ENCODE results near the gene GRAMD2A. TPM values are rescaled to one million over a fixed set of nuclear protein-coding genes. Genes with fewer than 3 reads are reported as not detected.

Gene GRAMD2A
- total and polyA plus RNA-seq, 2 experiments from 2014 or later: 0.70 to 2.8 TPM

DNA sequence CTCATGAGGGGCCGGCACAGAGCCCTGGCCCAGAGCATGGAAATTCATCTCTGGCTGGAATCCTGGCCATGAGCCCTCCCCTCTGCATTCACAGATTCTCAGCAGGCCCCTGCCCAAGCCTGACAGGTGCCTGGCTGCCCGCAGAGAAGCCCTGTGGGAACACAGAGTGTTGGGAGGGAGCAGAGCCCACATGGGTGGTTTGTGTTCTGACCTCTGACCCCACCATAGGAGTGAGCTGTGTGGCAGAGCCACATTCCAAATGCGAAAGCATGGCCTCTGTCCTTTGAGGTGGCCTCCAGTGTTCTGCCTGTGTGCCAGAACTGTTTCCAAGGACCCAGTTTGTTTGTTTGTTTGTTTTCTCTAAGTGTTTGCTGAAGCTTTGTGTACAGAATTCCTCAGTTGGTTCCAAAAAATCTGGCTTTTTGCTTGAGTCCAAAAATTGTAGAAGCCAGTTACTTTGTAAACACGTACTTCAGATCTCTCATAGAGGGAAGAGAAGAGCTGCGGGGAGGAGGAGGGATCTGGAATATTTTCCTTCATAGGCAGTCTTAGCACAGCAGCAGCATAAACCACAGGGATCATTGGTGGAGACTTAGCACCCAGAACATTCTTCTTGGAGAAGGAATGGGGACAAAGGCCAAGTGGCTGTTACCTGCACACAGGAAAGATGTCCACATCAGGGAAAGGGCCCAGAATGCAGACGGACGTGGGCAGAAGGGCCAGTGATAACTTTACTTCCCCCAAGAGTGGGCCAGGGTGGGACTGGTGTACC is 36.0 kb downstream of the GRAMD2A start:
- peak; percentile 52; the same call in 2 of the 3 replicates for ATAC-seq
- H3K36me3 Mint-ChIP-seq (ENCODE audit: low read depth): no peaks in the 10 kb centered on the region

DNA sequence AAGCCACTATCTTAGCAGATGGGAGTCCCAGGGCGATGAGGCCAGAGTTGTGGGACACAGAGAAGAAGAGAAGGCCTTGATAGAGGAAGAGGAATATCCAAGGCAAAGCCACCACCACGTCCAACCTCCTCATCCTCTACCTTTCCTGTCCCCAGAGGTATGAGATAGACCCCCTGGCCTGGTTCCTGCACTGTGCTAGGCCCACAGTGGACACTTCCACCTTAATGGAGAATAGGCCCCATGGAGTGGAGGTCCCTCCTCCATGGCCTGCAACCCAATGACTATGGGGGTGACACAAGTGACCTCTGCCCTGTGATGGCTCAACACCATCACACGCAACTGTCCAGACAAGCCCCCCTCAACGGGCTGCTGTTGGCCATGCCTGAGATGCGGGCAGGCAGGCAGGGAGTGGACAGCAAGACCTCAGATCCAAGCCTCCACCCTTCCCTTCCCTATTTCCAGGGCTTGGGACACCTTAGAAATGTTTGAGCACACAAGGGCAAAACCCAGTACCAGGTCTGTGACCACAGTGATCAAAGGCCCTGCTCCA is 36.8 kb downstream of the GRAMD2A start:
- Histone ChIP-seq H3F3A (replicated peaks; ENCODE audit: low read depth) (no peaks in the 10 kb centered on the region), H4K20me1 (replicated peaks; ENCODE audit: insufficient read depth) (no peaks in the 10 kb centered on the region), H3K27ac (ENCODE audit: low read depth) (no peak overlapping the region), H3K36me3 (ENCODE audit: insufficient read depth) (no peaks in the 10 kb centered on the region), H3K4me1 (ENCODE audit: insufficient read depth) (no peaks in the 10 kb centered on the region; the same call in 1 of the 2 replicates), H3K4me2 (no peak overlapping the region), H3K27me3 (ENCODE audit: insufficient read depth) (no peaks in the 10 kb centered on the region), H3K4me3 (no peak overlapping the region), H3K9me2 (ENCODE audit: insufficient read depth) (no peaks in the 10 kb centered on the region), H3K79me2 (replicated peaks; ENCODE audit: insufficient read depth) (no peaks in the 10 kb centered on the region), H2AFZ (no peak overlapping the region)
- ATAC-seq: no peak
- H3K27me3 Mint-ChIP-seq (ENCODE audit: insufficient read depth, low read depth, poor library complexity): peaks cover 2% of the 10 kb centered on the region
- no peaks in the 10 kb centered on the region for H3K36me3 Mint-ChIP-seq (ENCODE audit: low read depth)
- peaks cover 6% of the 10 kb centered on the region for H3K4me1 Mint-ChIP-seq
- H3K9me3 Mint-ChIP-seq: no peaks in the 10 kb centered on the region
- DNase-seq (ENCODE audit: low spot score): no peak
- H3K4me3 Mint-ChIP-seq: no peak overlapping the region
- no peak overlapping the region for H3K27ac Mint-ChIP-seq
- TF ChIP-seq POLR2AphosphoS5 (IDR thresholded peaks at IDR 0.05; ENCODE audit: low read depth) (no peak), ETS1 (IDR thresholded peaks at IDR 0.05) (no peak), CREB1 (CRISPR knock-in tag; IDR thresholded peaks at IDR 0.05; ENCODE audit: low read depth) (no peak), JUNB (IDR thresholded peaks at IDR 0.05; ENCODE audit: unreplicated experiment) (no peak), ZNF114 (CRISPR knock-in tag; IDR thresholded peaks at IDR 0.05) (no peak), EZH2 (IDR thresholded peaks at IDR 0.05; ENCODE audit: low read depth, unreplicated experiment) (no peak), ZNF331 (CRISPR knock-in tag; IDR thresholded peaks at IDR 0.05; ENCODE audit: low read depth) (no peak)
- TF ChIP-seq, protein P1, sequence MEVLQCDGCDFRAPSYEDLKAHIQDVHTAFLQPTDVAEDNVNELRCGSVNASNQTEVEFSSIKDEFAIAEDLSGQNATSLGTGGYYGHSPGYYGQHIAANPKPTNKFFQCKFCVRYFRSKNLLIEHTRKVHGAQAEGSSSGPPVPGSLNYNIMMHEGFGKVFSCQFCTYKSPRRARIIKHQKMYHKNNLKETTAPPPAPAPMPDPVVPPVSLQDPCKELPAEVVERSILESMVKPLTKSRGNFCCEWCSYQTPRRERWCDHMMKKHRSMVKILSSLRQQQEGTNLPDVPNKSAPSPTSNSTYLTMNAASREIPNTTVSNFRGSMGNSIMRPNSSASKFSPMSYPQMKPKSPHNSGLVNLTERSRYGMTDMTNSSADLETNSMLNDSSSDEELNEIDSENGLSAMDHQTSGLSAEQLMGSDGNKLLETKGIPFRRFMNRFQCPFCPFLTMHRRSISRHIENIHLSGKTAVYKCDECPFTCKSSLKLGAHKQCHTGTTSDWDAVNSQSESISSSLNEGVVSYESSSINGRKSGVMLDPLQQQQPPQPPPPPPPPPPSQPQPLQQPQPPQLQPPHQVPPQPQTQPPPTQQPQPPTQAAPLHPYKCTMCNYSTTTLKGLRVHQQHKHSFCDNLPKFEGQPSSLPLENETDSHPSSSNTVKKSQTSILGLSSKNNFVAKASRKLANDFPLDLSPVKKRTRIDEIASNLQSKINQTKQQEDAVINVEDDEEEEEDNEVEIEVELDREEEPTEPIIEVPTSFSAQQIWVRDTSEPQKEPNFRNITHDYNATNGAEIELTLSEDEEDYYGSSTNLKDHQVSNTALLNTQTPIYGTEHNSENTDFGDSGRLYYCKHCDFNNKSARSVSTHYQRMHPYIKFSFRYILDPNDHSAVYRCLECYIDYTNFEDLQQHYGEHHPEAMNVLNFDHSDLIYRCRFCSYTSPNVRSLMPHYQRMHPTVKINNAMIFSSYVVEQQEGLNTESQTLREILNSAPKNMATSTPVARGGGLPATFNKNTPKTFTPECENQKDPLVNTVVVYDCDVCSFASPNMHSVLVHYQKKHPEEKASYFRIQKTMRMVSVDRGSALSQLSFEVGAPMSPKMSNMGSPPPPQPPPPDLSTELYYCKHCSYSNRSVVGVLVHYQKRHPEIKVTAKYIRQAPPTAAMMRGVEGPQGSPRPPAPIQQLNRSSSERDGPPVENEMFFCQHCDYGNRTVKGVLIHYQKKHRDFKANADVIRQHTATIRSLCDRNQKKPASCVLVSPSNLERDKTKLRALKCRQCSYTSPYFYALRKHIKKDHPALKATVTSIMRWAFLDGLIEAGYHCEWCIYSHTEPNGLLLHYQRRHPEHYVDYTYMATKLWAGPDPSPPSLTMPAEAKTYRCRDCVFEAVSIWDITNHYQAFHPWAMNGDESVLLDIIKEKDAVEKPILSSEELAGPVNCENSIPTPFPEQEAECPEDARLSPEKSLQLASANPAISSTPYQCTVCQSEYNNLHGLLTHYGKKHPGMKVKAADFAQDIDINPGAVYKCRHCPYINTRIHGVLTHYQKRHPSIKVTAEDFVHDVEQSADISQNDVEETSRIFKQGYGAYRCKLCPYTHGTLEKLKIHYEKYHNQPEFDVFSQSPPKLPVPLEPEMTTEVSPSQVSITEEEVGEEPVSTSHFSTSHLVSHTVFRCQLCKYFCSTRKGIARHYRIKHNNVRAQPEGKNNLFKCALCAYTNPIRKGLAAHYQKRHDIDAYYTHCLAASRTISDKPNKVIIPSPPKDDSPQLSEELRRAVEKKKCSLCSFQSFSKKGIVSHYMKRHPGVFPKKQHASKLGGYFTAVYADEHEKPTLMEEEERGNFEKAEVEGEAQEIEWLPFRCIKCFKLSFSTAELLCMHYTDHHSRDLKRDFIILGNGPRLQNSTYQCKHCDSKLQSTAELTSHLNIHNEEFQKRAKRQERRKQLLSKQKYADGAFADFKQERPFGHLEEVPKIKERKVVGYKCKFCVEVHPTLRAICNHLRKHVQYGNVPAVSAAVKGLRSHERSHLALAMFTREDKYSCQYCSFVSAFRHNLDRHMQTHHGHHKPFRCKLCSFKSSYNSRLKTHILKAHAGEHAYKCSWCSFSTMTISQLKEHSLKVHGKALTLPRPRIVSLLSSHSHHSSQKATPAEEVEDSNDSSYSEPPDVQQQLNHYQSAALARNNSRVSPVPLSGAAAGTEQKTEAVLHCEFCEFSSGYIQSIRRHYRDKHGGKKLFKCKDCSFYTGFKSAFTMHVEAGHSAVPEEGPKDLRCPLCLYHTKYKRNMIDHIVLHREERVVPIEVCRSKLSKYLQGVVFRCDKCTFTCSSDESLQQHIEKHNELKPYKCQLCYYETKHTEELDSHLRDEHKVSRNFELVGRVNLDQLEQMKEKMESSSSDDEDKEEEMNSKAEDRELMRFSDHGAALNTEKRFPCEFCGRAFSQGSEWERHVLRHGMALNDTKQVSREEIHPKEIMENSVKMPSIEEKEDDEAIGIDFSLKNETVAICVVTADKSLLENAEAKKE (CRISPR knock-in tag; IDR thresholded peaks at IDR 0.05): no peak

More for the DNA sequence above, 36.0 kb downstream of the GRAMD2A start:
- H3K4me3 Mint-ChIP-seq: no peak overlapping the region
- Histone ChIP-seq H3K4me1 (ENCODE audit: insufficient read depth) (no peaks in the 10 kb centered on the region), H4K20me1 (replicated peaks; ENCODE audit: insufficient read depth) (no peaks in the 10 kb centered on the region), H3K9me2 (ENCODE audit: insufficient read depth) (no peaks in the 10 kb centered on the region), H3K36me3 (ENCODE audit: insufficient read depth) (no peaks in the 10 kb centered on the region), H3K79me2 (replicated peaks; ENCODE audit: insufficient read depth) (no peaks in the 10 kb centered on the region), H3K27me3 (ENCODE audit: insufficient read depth) (no peaks in the 10 kb centered on the region), H3F3A (replicated peaks; ENCODE audit: low read depth) (no peaks in the 10 kb centered on the region), H3K27ac (ENCODE audit: low read depth) (no peak overlapping the region), H3K4me2 (no peak overlapping the region), H2AFZ (no peak overlapping the region), H3K4me3 (no peak overlapping the region)
- H3K9me3 Mint-ChIP-seq: no peaks in the 10 kb centered on the region
- DNase-seq (ENCODE audit: low spot score): no peak
- no peak for TF ChIP-seq CTCF (conservative IDR thresholded peaks at IDR 0.05; ENCODE audit: low read depth in 2 of 2)
- peaks cover 2% of the 10 kb centered on the region for H3K27me3 Mint-ChIP-seq (ENCODE audit: insufficient read depth, low read depth, poor library complexity)
- H3K27ac Mint-ChIP-seq: no peak overlapping the region
- peaks cover 5% of the 10 kb centered on the region; the same call in 2 of the 3 replicates for H3K4me1 Mint-ChIP-seq

Data from GM23338 (cell line).